HG03064 (cell line): ENCODE data around the gene PFDN2.
"Not testable (repeated sequence)": the region's sequence is repeated elsewhere in the genome, so short reads cannot be mapped to it uniquely, and the experiment has no call there.

Source experiments
- ATAC-seq: cut with Tn5 transposase; IDR thresholded peaks from one replicate; pipeline ENCODE4 v1.9.1; 2021; ENCODE audit warnings: low read depth; ENCODE audit not compliant: unreplicated experiment

PFDN2 gene

GRCh38 chr1:161139766-161140165, 21.9 kb upstream of the PFDN2 start:
- no peak for ATAC-seq

GRCh38 chr1:161138431-161138830, 20.6 kb upstream of the PFDN2 start:
- ATAC-seq: no peak

- ATAC-seq: no peak
Measured at GRCh38 chr1:161137881-161138280, 20.0 kb upstream of the PFDN2 start.

GRCh38 chr1:161133220-161133740, 15.4 kb upstream of the PFDN2 start:
- ATAC-seq: peak; percentile 13

GRCh38 chr1:161132410-161133219, 14.8 kb upstream of the PFDN2 start, which contains the start of gene DEDD:
Gene DEDD, minus strand, starts transcription at chr1:161132667. Its CDS starts 8,205 bp downstream, at chr1:161124462.
- ATAC-seq: peak; percentile 88

GRCh38 chr1:161131523-161132409, 13.9 kb upstream of the PFDN2 start:
- ATAC-seq: no peak

- ATAC-seq: no peak
Measured at GRCh38 chr1:161130266-161130665, 12.4 kb upstream of the PFDN2 start.

- no peak for ATAC-seq
Measured at GRCh38 chr1:161128591-161129420, 11.0 kb upstream of the PFDN2 start.

- ATAC-seq: no peak
Measured at GRCh38 chr1:161127649-161128048, 9.8 kb upstream of the PFDN2 start.

- ATAC-seq: no peak
Measured at GRCh38 chr1:161122967-161123366, 5.1 kb upstream of the PFDN2 start.

- ATAC-seq: no peak
Measured at GRCh38 chr1:161121834-161122233, 4.0 kb upstream of the PFDN2 start.

- ATAC-seq: no peak
Measured at GRCh38 chr1:161121042-161121650, 3.3 kb upstream of the PFDN2 start.

GRCh38 chr1:161119092-161119903, 1.5 kb upstream of the PFDN2 start:
- ATAC-seq: no peak

GRCh38 chr1:161115961-161116360, 1.9 kb downstream of the PFDN2 start:
- not testable (repeated sequence) for ATAC-seq

GRCh38 chr1:161115132-161115711, 2.6 kb downstream of the PFDN2 start:
- ATAC-seq: no peak

- no peak for ATAC-seq
Measured at GRCh38 chr1:161114556-161114955, 3.3 kb downstream of the PFDN2 start.

- no peak for ATAC-seq
Measured at GRCh38 chr1:161113915-161114314, 3.9 kb downstream of the PFDN2 start.

- ATAC-seq: no peak
Measured at GRCh38 chr1:161111527-161111926, 6.3 kb downstream of the PFDN2 start.

- ATAC-seq: no peak
Measured at GRCh38 chr1:161111117-161111516, 6.7 kb downstream of the PFDN2 start.
